Gastroesophageal sphincter (tissue), 3 donors: ENCODE data around the gene UTP14A.

Experiments
- EP300 ChIP-seq: sonication (generic); formaldehyde crosslinking; IDR thresholded peaks from one replicate; pipeline ENCODE4 v1.6.1; 2017; ENCODE audit warnings: antibody characterized with exemption, mild to moderate bottlenecking
- POLR2A ChIP-seq, 2 donors: fragments of 450-650 bp; IDR thresholded peaks; one replicate each; pipeline ENCODE4 v1.6.1; 2017; ENCODE audit warnings: antibody characterized with exemption in 2 of 2, mild to moderate bottlenecking in 2 of 2, moderate library complexity in 1 of 2
- POLR2AphosphoS5 ChIP-seq: sonication (generic); formaldehyde crosslinking; IDR thresholded peaks from one replicate; pipeline ENCODE4 v1.6.1; 2017; ENCODE audit warnings: antibody characterized with exemption
- TF ChIP-seq, protein P1 (sequence below), 4 experiments: fragments of 200-600 bp in 2 of 4; fragments of 450-650 bp in 2 of 4; sonication (generic) in 1 of 4; IDR thresholded peaks; one replicate each; pipeline ENCODE4 v1.5.1; 2017 to 2019; ENCODE audit warnings: antibody characterized with exemption in 4 of 4, mild to moderate bottlenecking in 2 of 4, moderate library complexity in 2 of 4

DNA sequence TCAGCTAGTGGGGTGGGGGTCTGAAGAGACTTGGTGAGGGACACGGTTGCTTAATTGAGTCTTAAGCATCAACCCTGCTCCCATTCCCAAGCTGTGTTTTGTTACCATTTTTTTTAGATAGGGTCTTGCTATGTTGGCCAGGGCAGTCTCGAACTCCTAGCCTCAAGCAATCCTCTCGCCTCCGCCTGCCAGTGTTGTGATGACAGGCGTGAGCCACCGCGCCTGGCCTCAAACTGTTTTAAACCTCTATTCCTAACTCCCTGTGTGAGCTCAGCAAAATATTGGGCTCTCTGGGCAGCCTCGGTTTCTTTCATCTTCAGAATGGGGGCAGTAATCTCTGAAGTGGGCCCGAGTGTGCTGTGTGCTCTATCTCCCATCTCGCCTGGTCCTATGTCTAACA, 50.2 kb downstream of the UTP14A start:
- TF ChIP-seq, protein P1, sequence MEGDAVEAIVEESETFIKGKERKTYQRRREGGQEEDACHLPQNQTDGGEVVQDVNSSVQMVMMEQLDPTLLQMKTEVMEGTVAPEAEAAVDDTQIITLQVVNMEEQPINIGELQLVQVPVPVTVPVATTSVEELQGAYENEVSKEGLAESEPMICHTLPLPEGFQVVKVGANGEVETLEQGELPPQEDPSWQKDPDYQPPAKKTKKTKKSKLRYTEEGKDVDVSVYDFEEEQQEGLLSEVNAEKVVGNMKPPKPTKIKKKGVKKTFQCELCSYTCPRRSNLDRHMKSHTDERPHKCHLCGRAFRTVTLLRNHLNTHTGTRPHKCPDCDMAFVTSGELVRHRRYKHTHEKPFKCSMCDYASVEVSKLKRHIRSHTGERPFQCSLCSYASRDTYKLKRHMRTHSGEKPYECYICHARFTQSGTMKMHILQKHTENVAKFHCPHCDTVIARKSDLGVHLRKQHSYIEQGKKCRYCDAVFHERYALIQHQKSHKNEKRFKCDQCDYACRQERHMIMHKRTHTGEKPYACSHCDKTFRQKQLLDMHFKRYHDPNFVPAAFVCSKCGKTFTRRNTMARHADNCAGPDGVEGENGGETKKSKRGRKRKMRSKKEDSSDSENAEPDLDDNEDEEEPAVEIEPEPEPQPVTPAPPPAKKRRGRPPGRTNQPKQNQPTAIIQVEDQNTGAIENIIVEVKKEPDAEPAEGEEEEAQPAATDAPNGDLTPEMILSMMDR (IDR thresholded peaks at IDR 0.05), result no peak
- TF ChIP-seq POLR2A (IDR thresholded peaks at IDR 0.05), result no peak
- no peak for TF ChIP-seq POLR2AphosphoS5
- TF ChIP-seq EP300, result no peak
